SKM-1 (cell line): ENCODE measurements around the gene LPCAT3.

Source experiments
- DNase-seq: peaks from one replicate; lab custom pipeline; 2025; ENCODE audit not compliant: unreplicated experiment; lab: John Stamatoyannopoulos, UW

Gene LPCAT3

GRCh38 chr12:6954316-6955107 lies 63.8 kb downstream of the LPCAT3 start:
- DNase-seq, result no peak

- peak; percentile 66 for DNase-seq
Observed at GRCh38 chr12:6953442-6954315, 64.6 kb downstream of the LPCAT3 start.

GRCh38 chr12:6952863-6953441 lies 65.3 kb downstream of the LPCAT3 start:
- no peak for DNase-seq

GRCh38 chr12:6952121-6952862 lies 66.0 kb downstream of the LPCAT3 start:
- DNase-seq, result no peak

GRCh38 chr12:6951551-6952120 lies 66.6 kb downstream of the LPCAT3 start:
- DNase-seq, result no peak

- DNase-seq, result peak; percentile 45
Observed at GRCh38 chr12:6950811-6951540, 67.3 kb downstream of the LPCAT3 start, which contains the start of gene PTPN6. Gene PTPN6, plus strand, starts transcription at chr12:6951356. Its CDS starts 157 bp downstream, at chr12:6951513.

- DNase-seq, result no peak
Observed at GRCh38 chr12:6950401-6950801, 67.9 kb downstream of the LPCAT3 start.

- no peak for DNase-seq
Observed at GRCh38 chr12:6948873-6949594, 69.2 kb downstream of the LPCAT3 start.

- no peak for DNase-seq
Observed at GRCh38 chr12:6947615-6948014, 70.7 kb downstream of the LPCAT3 start.

- DNase-seq, result no peak
Observed at GRCh38 chr12:6946920-6947374, 71.3 kb downstream of the LPCAT3 start.

- no peak for DNase-seq
Observed at GRCh38 chr12:6946033-6946919, 72.0 kb downstream of the LPCAT3 start.

GRCh38 chr12:6945613-6946012 lies 72.7 kb downstream of the LPCAT3 start:
- no peak for DNase-seq

- peak; percentile 45 for DNase-seq
Observed at GRCh38 chr12:6944381-6945186, 73.7 kb downstream of the LPCAT3 start.

- no peak for DNase-seq
Observed at GRCh38 chr12:6943722-6944380, 74.4 kb downstream of the LPCAT3 start, which contains the start of the genes C12orf57 and RNU7-1. Gene C12orf57, plus strand, starts transcription at chr12:6944022. Its CDS starts 100 bp downstream, at chr12:6944122. Gene RNU7-1, plus strand, starts transcription at chr12:6943816.

GRCh38 chr12:6943389-6943721 lies 74.9 kb downstream of the LPCAT3 start:
- no peak for DNase-seq

- DNase-seq, result no peak
Observed at GRCh38 chr12:6942331-6942665, 76.0 kb downstream of the LPCAT3 start.

GRCh38 chr12:6941782-6942181 lies 76.5 kb downstream of the LPCAT3 start:
- DNase-seq, result no peak
